Stimulated activated CD8-positive, alpha-beta memory T cell treated with anti-CD3 and anti-CD28 coated beads, Interleukin-15, amount 100 ng/mL, for 4 hours (primary cell): ENCODE data around the gene ZNF586.
A peak's percentile ranks its signal among the peaks of the same experiment; 100 is the strongest.
"Not testable (repeated sequence)": the region's sequence is repeated elsewhere in the genome, so short reads cannot be mapped to it uniquely, and the experiment has no call there.

Source experiments
- DNase-seq, 2 donors: peaks; one replicate each; pipeline ENCODE4 v3.0.0-alpha.2; 2020; ENCODE audit warnings: low read depth in 2 of 2

Gene ZNF586

GRCh38 chr19:57769345-57770131, at the start of gene ZNF586:
ZNF586 (plus strand) TSS chr19:57769676; CDS start chr19:57769843, 167 bp downstream.
- DNase-seq = peak; percentile 64 to 75

- no peak for DNase-seq
Observed at GRCh38 chr19:57719901-57720519, 49.5 kb upstream of the ZNF586 start.

GRCh38 chr19:57720878-57721277, 48.6 kb upstream of the ZNF586 start:
- DNase-seq = no peak

GRCh38 chr19:57738320-57738719, 31.2 kb upstream of the ZNF586 start:
- not testable (repeated sequence) for DNase-seq

- DNase-seq = not testable (repeated sequence)
Observed at GRCh38 chr19:57738770-57739169, 30.7 kb upstream of the ZNF586 start.

- DNase-seq = peak; percentile 53 to 74
Observed at GRCh38 chr19:57746580-57747471, 22.6 kb upstream of the ZNF586 start, which contains the start of gene ZNF776. ZNF776 (plus strand) TSS chr19:57746815; CDS start chr19:57747059, 244 bp downstream.

GRCh38 chr19:57747472-57747807, 22.0 kb upstream of the ZNF586 start:
- no peak for DNase-seq

- no peak for DNase-seq
Observed at GRCh38 chr19:57748029-57748428, 21.4 kb upstream of the ZNF586 start.

- no peak for DNase-seq
Observed at GRCh38 chr19:57754091-57754673, 15.3 kb upstream of the ZNF586 start.

- no peak for DNase-seq
Observed at GRCh38 chr19:57755031-57755430, 14.4 kb upstream of the ZNF586 start.

GRCh38 chr19:57757941-57758340, 11.5 kb upstream of the ZNF586 start:
- no peak for DNase-seq

- DNase-seq = no peak
Observed at GRCh38 chr19:57759096-57759495, 10.4 kb upstream of the ZNF586 start.

GRCh38 chr19:57771417-57771816, 1.9 kb downstream of the ZNF586 start:
- DNase-seq = no peak

- no peak for DNase-seq
Observed at GRCh38 chr19:57773488-57773887, 4.0 kb downstream of the ZNF586 start.

- DNase-seq = no peak
Observed at GRCh38 chr19:57776764-57777296, 7.4 kb downstream of the ZNF586 start.

- DNase-seq = no peak
Observed at GRCh38 chr19:57778336-57778735, 8.9 kb downstream of the ZNF586 start.

GRCh38 chr19:57779220-57779845, 9.9 kb downstream of the ZNF586 start:
- DNase-seq = no peak

- no peak for DNase-seq
Observed at GRCh38 chr19:57786286-57786685, 16.8 kb downstream of the ZNF586 start.

- no peak for DNase-seq
Observed at GRCh38 chr19:57786906-57787305, 17.4 kb downstream of the ZNF586 start.

- no peak for DNase-seq
Observed at GRCh38 chr19:57788114-57788692, 18.7 kb downstream of the ZNF586 start.

- no peak for DNase-seq
Observed at GRCh38 chr19:57789288-57789687, 19.8 kb downstream of the ZNF586 start.
